T follicular helper cell (primary cell): ENCODE data around the gene EN1.

ENCODE experiments used
- DNase-seq: peaks from one replicate; pipeline ENCODE4 v3.0.0-alpha.2; 2020; ENCODE audit warnings: low read depth

Gene EN1

GRCh38 chr2:118842661-118843482 is 4.6 kb downstream of the EN1 start:
- DNase-seq = no peak

GRCh38 chr2:118841828-118842461 is 5.5 kb downstream of the EN1 start:
- no peak for DNase-seq

- DNase-seq = no peak
Measured at GRCh38 chr2:118841450-118841827, 6.0 kb downstream of the EN1 start.

- no peak for DNase-seq
Measured at GRCh38 chr2:118838741-118839455, 8.6 kb downstream of the EN1 start.

- DNase-seq = no peak
Measured at GRCh38 chr2:118837621-118838020, 9.8 kb downstream of the EN1 start.

GRCh38 chr2:118837067-118837466 is 10.4 kb downstream of the EN1 start:
- DNase-seq = no peak

- DNase-seq = no peak
Measured at GRCh38 chr2:118836411-118836930, 11.0 kb downstream of the EN1 start.

- DNase-seq = no peak
Measured at GRCh38 chr2:118835746-118836410, 11.6 kb downstream of the EN1 start.

- DNase-seq = no peak
Measured at GRCh38 chr2:118834901-118835745, 12.3 kb downstream of the EN1 start.

- DNase-seq = no peak
Measured at GRCh38 chr2:118834440-118834810, 13.0 kb downstream of the EN1 start.

- DNase-seq = no peak
Measured at GRCh38 chr2:118833716-118834439, 13.6 kb downstream of the EN1 start.

- DNase-seq = no peak
Measured at GRCh38 chr2:118832791-118833715, 14.4 kb downstream of the EN1 start.

- DNase-seq = no peak
Measured at GRCh38 chr2:118832071-118832790, 15.2 kb downstream of the EN1 start.

- no peak for DNase-seq
Measured at GRCh38 chr2:118830881-118831280, 16.6 kb downstream of the EN1 start.

GRCh38 chr2:118830118-118830517 is 17.3 kb downstream of the EN1 start:
- no peak for DNase-seq

GRCh38 chr2:118826093-118826492 is 21.4 kb downstream of the EN1 start:
- no peak for DNase-seq

GRCh38 chr2:118823633-118824032 is 23.8 kb downstream of the EN1 start:
- no peak for DNase-seq

GRCh38 chr2:118822572-118822971 is 24.9 kb downstream of the EN1 start:
- DNase-seq = no peak

GRCh38 chr2:118822015-118822414 is 25.4 kb downstream of the EN1 start:
- DNase-seq = no peak
